Measurements from ENCODE around the gene CMC2. TPM values are rescaled to one million over a fixed set of nuclear protein-coding genes. Genes with fewer than 3 reads are reported as not detected.

CMC2 gene
- total RNA-seq, 1 donor from 2014 or later = 21.4 TPM

DNA sequence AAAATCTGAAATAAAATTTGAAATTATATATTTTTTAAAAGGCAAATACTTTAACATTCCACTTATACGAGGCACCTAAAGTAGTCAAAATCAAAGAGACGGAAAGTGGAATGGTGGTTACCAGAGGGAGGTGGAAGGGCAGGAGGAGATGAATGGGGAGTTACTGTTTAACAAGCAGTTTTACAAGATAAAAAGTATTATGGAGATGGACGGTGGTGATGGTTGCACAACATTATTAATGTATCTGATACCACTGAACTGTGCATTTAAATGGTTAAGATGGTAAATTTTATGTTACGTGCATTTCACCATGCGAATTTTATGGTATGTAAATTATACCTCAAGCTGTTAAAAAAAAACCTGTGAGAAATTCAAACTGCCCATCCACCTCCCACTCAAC lies 5.4 kb downstream of the CMC2 start:
- DNase-seq = no peak

DNA sequence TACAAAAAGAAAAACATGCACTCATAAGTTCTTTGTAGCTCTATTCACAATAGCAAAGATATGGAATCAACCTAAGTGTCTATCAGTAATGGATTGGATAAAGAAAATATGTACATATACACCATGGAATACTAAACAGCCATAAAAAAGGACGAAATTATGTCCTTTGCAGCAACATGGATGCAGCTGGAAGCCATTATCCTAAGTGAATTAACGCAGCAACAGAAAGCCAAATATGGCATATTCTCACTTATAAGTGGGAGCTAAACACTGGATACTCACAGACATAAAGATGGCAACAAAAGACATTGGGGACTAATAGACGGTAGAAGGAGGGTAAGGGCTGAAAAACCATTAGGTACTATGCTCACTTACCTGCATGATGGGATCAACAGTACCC lies 5.8 kb downstream of the CMC2 start:
- no peak for DNase-seq

DNA sequence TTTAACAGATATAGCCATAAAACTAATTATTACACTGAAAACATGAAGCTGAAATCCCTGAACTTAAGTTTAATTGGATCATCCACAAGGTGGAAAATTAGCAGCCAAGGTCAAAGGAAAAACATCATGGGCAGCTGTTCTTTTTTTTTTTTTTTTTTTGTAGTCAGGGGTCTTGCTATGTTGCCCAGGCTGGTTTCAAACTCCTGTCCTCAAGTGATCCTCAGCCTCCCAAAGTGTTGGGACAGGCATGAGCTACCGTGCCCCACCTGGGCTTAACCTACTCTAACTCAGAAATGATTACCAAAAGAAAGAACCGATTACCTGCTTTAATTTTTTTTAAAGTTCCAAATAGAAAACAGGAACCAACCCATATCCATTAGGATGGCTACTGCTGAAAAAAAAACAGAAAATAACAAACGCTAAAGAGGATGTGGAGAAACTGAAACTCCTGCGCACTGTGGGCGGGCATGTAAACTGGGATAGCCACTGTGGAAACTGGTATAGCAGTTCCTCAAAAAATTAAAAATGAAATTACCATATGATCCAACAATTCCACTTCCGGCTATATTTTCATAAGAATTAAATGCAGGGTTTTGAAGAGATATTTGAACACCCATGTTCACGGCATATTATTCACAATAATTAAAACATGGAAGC lies 8.6 kb downstream of the CMC2 start:
- DNase-seq = no peak

DNA sequence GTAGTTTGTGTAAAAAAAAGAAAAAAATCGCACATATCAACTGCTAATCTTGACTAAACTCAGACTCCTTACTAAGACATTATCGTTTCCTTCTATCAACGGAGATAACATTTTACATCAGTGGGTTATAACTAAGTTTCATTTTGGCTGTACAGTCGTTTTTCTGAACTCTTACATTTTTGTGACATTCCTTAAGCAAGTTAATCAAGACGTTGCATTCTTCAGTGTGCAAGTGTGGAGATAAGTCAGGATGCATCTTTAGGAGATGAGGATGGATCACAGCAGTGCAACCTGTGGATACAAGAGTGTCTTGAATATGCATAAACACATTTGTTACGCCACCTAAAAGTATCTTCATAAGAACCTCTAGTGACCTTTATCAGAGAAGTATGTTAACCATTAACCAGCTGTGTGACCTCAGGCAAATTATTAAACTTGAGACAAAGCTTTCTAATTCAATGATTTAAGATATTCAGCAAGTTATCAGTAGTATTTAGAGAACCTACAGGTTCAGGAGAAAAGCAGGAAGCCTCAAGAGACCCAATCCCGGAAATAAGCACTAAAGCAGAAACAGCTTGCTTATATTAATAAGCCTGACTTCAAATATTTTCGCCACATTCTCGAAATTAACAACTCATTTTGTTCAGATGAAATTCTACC lies 9.4 kb downstream of the CMC2 start:
- DNase-seq = no peak

DNA sequence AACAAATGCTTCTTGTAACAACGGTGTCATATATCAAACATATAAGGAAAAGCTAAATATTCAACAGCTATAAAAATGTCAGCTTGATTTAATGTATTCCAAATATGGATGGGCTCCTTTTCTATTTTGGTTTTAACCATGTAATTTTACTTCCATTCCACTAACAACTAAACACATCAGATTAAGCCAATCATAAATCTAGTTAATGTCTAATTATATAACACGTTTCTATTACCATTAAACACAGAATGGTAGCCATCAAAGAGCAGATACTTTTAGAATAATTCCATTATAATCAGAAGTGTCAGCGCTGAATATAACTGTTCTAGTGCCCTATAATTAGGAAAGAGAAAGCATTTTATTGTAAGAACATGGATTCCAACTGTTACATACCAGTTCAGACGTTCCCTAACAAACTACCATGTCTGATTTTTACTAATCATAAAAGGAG lies 10.0 kb downstream of the CMC2 start:
- DNase-seq = no peak

DNA sequence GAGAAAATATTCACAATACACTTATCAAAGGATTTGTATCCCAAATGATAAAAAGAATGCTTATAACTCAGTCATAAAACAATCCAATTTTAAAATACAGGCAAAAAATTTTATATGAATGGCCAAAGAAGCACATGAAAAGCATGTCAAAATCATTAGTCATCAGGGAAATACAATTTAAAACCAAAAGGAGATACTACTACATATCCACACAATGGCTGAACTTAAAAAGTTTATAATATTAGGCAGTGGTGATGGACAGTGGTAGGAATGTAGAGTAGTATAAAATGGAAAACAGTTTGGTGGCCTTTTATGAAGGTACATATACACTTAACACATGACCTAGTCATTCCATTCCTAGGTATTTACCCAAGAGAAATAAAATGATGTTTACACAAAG lies 12.2 kb downstream of the CMC2 start:
- DNase-seq = no peak

DNA sequence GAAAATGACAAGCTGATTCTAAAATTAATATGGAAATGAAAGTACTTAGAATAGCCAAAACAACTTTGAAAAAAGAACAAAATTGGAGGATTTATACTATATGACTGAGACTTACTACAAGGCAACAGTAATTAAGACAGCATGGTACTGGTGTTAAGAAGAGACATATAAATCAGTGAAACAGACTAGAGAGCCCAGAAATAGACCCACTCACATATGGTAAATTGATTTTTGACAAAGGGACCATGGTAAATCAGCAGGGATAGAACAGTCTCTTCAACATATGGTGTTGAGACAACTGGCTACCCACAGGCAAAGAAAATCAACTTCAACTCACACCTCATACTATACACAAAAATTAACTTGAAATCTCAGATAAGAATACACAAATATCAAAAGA lies 12.9 kb downstream of the CMC2 start:
- DNase-seq = no peak

DNA sequence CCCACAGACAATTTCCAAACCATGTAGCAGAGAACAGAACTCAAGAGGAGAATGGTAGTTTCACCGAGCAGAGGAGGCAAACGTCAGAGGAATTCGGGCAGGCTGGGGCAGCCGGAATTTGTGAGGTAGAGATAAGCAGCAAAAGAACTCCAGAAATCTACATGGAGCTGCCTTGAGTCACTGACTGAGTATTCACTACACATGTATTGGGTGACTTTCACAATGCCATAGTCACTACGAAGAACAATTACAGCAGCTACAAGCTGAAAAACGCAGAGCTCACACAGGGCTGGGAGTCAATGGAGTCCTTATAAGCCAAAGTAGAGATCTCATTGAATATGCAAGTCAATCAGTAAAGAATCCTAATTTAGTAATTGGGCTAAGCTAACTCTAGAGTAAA lies 13.4 kb downstream of the CMC2 start:
- DNase-seq = no peak

DNA sequence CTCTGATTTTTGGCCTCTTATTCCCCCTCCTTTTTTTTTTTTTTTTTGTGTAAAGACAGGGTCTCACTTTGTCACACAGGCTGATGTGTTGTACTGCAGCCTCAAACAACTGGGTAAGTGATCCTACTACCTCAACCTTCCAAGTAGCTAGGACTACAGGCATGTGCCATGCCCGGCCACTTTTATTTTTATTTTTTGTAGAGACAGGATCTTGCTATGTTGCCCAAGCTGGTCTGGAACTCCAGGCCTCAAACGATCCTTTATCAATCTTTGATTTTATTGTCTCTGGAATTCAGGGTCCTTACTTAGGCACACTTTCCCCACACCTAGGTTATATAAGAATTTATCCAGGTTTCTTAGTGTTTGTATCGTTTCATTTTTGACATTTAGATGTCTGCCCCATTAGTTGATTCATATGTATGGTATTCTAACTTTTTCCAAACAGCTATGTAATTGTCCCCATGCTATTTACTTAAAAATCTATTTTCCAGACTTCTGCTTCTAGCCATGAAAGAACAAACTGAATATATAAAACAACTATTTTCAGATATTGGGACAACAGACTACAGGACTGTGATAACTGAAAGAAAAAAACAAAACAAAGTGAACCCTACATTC lies 13.9 kb downstream of the CMC2 start:
- DNase-seq = no peak

DNA sequence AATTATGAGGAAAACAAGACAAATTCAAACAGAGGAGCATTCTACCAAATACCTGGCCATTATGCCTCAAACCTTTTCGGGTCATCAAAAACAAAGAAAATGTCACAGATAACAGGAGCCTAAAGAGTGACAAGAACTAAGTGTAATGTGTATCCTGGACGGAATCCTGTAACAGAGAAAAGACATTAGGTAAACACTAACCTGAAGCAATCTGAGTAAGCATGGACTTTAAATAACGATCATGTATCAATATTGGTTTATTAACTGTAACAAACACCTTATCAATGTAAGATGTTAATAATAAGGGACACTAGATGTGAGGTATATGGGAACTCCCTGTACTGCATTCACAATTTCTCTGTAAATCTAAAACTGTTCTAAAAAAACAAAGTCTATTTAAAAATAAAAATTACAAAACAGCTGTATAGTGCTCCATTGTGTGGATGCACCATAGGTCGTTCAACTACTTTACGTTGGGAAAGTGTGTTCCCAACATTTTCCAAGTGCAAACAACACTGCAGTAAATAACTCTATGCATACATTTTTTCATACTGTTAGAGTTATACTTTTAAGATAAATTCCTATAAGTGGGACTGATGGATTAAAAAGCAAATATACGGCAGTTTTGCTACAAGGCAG lies 14.8 kb downstream of the CMC2 start:
- no peak for DNase-seq

DNA sequence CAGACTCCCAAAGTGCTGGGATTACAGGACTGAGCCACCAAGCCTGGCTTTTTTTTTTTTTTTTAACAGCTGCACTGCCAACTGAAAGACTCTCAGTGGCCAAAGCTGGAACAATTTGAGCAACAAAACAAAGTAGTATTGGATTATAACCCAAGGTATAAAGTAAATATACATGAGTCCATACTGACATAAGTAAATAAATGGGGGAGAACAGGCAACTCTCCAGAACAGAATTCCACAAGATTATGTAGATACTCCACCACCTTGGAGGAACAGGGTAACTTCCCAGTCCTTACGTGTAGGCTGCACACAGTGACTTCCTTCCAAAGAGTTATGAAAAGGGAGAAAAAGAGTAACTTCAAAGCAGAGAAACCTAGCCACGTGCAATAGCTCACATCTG lies 15.7 kb downstream of the CMC2 start:
- no peak for DNase-seq

DNA sequence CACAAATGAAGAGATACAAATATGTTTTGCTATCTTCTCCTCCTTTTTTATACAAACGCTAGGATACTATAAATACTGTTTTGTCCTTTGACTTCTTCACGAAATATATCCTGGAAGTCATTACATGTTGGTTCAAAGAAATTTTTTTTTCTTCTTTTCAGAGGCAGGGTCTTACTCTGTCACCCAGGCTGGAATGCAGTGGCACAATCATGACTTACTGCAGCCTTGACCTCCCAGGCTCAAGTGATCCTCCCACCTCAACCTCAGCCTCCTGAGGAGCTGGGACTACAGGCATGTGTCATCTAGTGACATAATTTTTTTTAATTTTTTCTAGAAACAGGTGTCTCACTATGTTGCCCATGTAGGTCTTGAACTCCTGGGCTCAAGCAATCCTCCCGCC lies 16.1 kb downstream of the CMC2 start:
- no peak for DNase-seq

DNA sequence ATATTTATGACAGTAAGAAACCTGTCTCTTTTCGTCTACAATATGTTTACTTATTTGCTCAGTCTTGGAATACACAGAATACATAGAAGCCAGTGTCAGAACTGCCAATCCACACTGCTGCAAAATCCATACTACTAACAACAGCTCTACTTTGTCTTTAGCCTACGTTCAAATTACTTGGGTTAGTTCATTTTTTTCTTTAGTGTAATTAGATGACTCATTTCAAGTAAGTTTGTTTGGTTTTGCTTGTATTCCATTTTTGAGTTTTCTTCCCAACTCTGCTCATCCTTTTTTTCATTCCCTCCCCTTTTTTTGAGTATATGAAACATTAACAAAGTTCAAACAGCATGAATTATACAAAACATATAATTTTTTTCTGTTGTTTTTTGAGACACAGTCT lies 16.9 kb downstream of the CMC2 start:
- no peak for DNase-seq

DNA sequence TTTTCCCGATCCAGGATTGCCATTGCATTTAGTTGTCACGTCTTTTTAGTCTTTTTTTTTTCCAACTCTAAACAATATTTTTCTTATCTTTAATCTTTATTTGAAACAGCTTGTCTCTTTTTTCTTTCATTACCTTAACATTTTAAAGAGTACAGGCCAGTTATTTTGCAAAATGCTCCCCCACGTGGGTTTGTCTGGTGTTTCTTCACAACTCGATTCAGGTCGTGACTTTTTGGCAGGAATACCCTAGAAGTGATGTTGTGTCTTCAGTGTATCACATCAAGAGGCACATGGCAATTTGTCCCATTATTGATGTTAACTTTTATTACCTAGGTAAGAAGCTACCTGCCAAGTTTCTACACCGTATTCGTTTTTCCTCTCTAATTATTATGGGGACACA lies 17.9 kb downstream of the CMC2 start:
- DNase-seq = no peak

DNA sequence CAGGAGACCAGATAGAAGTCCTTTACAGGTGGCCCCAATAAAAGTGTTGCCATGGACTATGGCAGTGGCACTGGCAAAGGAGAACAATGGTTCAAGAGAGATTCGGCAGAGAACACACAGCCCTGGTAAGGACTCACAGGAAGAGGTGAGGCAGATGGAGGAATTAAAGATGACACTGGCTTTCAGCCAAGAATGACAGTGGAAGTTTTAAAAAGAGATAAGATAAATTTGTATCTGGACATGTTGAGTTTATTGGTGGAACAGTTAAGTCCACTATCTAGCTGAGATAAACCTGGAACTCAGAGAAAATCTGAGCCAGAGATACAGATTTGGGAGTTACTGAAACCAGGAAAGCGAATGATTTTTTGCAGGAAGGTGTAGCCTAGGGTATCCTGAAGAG lies 20.1 kb downstream of the CMC2 start:
- no peak for DNase-seq

DNA sequence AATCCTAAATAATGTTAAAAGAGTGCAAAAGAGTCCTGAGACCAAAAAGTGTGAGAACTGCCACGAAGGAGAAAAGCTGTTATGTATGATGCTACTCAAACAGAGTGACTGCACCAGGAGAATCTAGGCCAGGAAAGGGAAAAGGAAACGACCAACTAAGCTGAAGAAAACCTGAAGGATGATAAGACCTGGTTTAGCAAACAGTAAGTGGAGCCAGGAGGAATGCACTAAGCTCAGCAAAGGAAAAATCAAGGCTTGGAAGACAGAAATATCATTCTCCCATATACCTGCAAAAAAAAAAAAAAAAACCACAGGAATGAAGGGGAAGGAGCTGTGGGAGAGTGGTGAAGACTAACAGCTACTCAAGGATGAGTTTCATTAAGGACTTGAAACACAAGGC lies 21.1 kb downstream of the CMC2 start:
- DNase-seq = no peak

DNA sequence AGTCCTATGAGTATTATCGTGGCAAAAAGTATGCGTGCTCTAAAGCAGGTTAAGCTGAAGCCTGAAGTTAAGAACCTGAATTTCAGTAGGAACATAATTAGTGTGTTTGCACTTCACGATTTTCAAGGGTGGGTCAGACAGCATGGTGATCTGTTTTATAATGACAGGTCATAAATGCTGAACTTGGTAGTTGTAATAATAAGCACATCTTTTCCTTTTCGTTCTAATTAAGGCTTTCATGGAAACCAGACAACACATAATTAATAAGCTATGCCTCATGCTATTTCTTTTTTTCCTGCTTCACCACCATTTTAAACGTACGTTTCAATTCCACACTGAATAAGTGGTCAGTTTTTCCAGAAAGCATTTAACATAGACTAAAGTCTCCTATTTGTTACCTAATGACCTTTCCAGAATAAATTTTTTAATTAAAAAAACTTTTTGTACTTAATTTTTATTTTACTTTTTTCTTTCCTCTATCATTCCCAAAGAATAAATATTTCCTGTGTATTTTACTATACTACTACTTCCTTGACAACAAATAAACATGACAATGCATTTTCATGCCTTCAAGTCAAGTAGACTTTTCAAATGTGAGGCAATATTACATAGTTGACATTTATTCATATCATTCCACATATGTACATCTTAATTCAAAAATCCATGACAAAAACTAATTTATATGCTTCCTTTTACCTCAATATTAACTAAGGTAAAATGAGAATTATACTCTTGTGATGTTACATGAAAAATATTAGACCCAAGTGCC lies 22.4 kb downstream of the CMC2 start:
- DNase-seq = no peak

DNA sequence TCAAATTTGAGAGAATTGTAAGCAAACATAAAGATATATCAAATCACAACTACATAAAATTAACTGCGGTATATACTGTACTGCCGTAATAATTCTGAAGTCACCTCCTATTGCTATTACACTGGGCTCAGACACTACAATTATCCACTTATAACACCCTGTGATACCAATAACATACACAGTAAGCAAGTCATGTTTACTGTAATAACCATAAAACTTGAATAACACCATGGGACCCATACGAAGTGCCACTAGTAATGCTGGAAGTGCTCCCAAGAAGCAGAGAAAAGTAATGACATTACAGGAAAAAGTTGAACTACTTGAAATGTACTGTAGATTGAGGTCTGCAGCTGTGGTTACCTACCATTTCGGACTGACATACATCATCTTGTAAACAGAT lies 24.0 kb downstream of the CMC2 start:
- DNase-seq = no peak

DNA sequence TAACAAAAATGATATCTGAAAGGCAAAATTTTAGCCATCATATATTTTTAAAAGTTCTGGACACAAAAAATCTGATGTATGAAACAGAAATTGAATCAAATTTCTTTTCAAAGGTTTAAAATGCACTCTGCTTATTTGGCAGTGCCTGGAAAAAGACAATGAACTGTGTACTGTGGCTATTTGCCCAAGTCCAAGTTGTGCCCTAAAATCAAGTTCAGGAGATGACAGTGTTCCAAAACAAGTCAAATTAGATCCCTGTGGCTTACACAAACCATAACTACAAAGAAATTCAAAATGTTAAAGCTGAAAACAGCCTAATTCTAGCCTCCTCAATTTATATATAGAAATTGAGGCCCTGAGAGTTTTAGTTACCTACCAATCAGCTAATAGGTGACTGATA lies 25.6 kb downstream of the CMC2 start:
- DNase-seq = no peak

DNA sequence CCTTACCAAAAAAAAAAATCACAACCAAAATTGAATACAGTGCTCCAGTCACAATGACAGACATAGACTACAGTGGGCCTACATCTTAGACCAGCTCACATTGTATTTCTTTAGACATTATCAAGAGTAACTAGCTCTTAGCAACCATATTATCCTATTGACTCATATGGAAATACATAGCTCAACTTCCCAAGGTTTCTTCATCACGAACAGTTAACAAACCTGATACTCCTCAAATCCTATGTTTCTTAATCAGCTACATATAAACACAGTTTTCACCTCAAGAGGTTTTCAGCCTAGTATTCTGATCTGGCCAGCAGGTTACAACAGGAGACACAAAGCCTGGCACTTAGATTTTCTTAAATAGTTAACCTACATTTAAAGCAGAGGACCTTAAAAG lies 29.7 kb downstream of the CMC2 start:
- no peak for DNase-seq

DNA sequence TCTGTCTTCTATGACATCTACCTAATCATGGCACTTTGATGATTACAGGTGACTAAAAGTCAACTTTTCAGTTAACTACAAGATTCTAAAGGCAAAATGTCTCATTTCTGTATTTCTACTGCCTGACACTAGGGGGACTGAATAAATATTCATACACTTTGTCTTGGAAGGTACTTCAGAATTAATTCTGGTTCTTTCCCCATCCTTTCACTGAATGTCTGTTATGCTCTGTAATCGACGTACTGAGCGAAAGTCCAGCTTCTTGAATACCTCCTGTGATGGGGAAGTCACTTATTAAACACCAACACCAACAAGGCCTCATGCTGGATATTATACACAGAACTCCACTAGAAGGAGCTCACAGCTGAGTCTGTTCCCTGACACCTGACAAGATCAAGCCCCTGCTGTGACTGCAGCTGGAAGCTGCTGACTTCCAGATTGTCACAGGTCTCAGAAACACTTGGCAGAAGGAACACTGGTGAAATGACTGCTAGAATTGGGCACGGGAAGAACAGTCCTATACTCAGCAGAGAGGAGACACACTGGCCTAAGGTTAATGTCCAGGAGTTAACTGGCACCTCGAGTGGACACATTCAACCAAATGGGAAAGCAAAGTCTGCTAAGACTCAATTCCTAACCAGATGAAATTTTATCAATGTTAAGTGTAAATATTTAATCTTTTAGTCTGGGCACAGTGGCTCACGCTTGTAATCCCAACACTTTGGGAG lies 31.9 kb downstream of the CMC2 start:
- no peak for DNase-seq

DNA sequence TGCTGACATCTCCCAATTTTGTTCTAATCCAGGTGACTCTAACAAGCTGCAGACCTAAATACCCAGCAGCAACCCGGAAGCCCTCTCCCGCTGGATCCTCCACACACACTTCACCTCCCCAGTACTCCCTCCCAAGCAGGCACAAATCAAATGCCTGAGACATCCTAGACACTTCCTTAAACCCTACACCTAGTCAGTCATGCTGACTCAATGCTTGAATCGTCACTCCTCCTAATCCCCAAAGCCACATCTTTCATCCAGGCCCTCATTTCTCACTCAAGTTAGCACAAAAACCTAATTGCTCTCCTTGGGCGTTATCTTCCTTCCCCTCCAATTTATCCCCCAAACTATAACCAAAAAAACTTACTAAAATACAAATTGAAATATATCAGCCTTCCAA lies 32.7 kb downstream of the CMC2 start:
- DNase-seq = no peak
